ENCODE results near the gene DCLK1. TPM values are rescaled to one million over a fixed set of nuclear protein-coding genes. Genes with fewer than 3 reads are reported as not detected.

The DCLK1 gene
- total and polyA plus RNA-seq, 4 donors, result 0.04 to 0.56 (median 0.20) TPM

DNA sequence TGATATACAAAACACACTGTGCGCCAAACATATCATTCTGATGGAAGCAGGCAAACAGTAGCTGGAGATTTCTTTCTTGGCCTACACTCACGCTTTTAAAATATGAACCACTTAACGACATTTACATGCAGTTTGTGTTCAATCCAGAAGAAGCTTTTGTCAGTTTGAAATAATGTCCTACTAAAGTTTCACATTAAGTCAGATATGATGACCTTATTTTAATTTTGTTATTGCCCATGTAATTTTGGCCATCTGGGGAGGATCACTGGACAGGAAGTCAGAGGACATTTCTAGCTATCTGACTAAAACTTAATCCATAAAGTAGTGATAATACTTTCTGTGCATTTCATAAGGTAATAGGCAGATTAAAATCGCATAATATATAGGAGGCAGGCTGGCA lies 98.1 kb downstream of the DCLK1 start:
- TF ChIP-seq, protein P1, sequence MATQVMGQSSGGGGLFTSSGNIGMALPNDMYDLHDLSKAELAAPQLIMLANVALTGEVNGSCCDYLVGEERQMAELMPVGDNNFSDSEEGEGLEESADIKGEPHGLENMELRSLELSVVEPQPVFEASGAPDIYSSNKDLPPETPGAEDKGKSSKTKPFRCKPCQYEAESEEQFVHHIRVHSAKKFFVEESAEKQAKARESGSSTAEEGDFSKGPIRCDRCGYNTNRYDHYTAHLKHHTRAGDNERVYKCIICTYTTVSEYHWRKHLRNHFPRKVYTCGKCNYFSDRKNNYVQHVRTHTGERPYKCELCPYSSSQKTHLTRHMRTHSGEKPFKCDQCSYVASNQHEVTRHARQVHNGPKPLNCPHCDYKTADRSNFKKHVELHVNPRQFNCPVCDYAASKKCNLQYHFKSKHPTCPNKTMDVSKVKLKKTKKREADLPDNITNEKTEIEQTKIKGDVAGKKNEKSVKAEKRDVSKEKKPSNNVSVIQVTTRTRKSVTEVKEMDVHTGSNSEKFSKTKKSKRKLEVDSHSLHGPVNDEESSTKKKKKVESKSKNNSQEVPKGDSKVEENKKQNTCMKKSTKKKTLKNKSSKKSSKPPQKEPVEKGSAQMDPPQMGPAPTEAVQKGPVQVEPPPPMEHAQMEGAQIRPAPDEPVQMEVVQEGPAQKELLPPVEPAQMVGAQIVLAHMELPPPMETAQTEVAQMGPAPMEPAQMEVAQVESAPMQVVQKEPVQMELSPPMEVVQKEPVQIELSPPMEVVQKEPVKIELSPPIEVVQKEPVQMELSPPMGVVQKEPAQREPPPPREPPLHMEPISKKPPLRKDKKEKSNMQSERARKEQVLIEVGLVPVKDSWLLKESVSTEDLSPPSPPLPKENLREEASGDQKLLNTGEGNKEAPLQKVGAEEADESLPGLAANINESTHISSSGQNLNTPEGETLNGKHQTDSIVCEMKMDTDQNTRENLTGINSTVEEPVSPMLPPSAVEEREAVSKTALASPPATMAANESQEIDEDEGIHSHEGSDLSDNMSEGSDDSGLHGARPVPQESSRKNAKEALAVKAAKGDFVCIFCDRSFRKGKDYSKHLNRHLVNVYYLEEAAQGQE (IDR thresholded peaks at IDR 0.05), result no peak
- TF ChIP-seq JUND (IDR thresholded peaks at IDR 0.05) (no peak), YY1 (IDR thresholded peaks at IDR 0.05) (no peak), FOXA1 (IDR thresholded peaks at IDR 0.05) (no peak), HNF4A (conservative IDR thresholded peaks at IDR 0.05) (no peak), SP1 (IDR thresholded peaks at IDR 0.05) (no peak), RXRA (IDR thresholded peaks at IDR 0.05) (no peak), FOXA2 (IDR thresholded peaks at IDR 0.05) (no peak), NR2F2 (IDR thresholded peaks at IDR 0.05) (no peak), TAF1 (conservative IDR thresholded peaks at IDR 0.05) (no peak), RAD21 (IDR thresholded peaks at IDR 0.05) (no peak), GABPA (IDR thresholded peaks at IDR 0.05 in 1 of 2, conservative IDR thresholded peaks at IDR 0.05 in 1 of 2) (no peak), EGR1 (IDR thresholded peaks at IDR 0.05; ENCODE audit: low read depth in 2 of 2) (no peak), HNF4G (IDR thresholded peaks at IDR 0.05) (no peak)
- TF ChIP-seq, protein P2, sequence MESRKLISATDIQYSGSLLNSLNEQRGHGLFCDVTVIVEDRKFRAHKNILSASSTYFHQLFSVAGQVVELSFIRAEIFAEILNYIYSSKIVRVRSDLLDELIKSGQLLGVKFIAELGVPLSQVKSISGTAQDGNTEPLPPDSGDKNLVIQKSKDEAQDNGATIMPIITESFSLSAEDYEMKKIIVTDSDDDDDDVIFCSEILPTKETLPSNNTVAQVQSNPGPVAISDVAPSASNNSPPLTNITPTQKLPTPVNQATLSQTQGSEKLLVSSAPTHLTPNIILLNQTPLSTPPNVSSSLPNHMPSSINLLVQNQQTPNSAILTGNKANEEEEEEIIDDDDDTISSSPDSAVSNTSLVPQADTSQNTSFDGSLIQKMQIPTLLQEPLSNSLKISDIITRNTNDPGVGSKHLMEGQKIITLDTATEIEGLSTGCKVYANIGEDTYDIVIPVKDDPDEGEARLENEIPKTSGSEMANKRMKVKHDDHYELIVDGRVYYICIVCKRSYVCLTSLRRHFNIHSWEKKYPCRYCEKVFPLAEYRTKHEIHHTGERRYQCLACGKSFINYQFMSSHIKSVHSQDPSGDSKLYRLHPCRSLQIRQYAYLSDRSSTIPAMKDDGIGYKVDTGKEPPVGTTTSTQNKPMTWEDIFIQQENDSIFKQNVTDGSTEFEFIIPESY (IDR thresholded peaks at IDR 0.05), result no peak
- TF ChIP-seq, protein P3, sequence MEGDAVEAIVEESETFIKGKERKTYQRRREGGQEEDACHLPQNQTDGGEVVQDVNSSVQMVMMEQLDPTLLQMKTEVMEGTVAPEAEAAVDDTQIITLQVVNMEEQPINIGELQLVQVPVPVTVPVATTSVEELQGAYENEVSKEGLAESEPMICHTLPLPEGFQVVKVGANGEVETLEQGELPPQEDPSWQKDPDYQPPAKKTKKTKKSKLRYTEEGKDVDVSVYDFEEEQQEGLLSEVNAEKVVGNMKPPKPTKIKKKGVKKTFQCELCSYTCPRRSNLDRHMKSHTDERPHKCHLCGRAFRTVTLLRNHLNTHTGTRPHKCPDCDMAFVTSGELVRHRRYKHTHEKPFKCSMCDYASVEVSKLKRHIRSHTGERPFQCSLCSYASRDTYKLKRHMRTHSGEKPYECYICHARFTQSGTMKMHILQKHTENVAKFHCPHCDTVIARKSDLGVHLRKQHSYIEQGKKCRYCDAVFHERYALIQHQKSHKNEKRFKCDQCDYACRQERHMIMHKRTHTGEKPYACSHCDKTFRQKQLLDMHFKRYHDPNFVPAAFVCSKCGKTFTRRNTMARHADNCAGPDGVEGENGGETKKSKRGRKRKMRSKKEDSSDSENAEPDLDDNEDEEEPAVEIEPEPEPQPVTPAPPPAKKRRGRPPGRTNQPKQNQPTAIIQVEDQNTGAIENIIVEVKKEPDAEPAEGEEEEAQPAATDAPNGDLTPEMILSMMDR (IDR thresholded peaks at IDR 0.05; ENCODE audit: low read depth, low read length, missing input control), result no peak
- TF ChIP-seq, protein P4, sequence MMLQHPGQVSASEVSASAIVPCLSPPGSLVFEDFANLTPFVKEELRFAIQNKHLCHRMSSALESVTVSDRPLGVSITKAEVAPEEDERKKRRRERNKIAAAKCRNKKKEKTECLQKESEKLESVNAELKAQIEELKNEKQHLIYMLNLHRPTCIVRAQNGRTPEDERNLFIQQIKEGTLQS (IDR thresholded peaks at IDR 0.05), result no peak
- TF ChIP-seq, protein P5, sequence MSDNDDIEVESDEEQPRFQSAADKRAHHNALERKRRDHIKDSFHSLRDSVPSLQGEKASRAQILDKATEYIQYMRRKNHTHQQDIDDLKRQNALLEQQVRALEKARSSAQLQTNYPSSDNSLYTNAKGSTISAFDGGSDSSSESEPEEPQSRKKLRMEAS (IDR thresholded peaks at IDR 0.05), result no peak
- H3K9me3 ChIP-seq (ENCODE audit: control insufficient read depth in 4 of 4, low read length in 3 of 4), result no peaks in the 10 kb centered on the region
- H3K4me1 ChIP-seq (ENCODE audit: control insufficient read depth in 4 of 4, insufficient read depth in 4 of 4, low read length in 3 of 4), result no peaks in the 10 kb centered on the region
- no peak for DNase-seq (ENCODE audit: low spot score)
- no peaks in the 10 kb centered on the region for H3K36me3 ChIP-seq (ENCODE audit: control insufficient read depth in 4 of 4, insufficient read depth in 3 of 4, low read depth in 1 of 4, low read length in 3 of 4)
- 81% methylated on average over 4 of the region's 4 CpGs for WGBS
- H3K27me3 ChIP-seq (ENCODE audit: control insufficient read depth in 4 of 4, insufficient read depth in 4 of 4, low read length in 3 of 4), result peaks cover 0 to 2% (median 0%) of the 10 kb centered on the region in 4 donors
- H3K9ac ChIP-seq (ENCODE audit: low read depth in 1 of 2, low read length in 2 of 2), result no peak overlapping the region
- H3K4me3 ChIP-seq (ENCODE audit: low read depth in 1 of 3, low read length in 3 of 3), result no peak overlapping the region
- no peak overlapping the region for H3K27ac ChIP-seq (ENCODE audit: low read depth in 1 of 2, low read length in 2 of 2)
